AG10803 (cell line): ENCODE data around the gene OLFM2.
"Not testable (repeated sequence)": the region's sequence is repeated elsewhere in the genome, so short reads cannot be mapped to it uniquely, and the experiment has no call there.

Source experiments
- DNase-seq: peaks from one replicate; pipeline ENCODE4 v3.0.0; 2010; ENCODE audit warnings: low read depth
- H3K4me3 ChIP-seq: 2 replicates; pipeline ENCODE4 v1.5.1; 2011; ENCODE audit warnings: mild to moderate bottlenecking, low read length, control low read depth
- TF ChIP-seq, protein P1 (sequence below): conservative IDR thresholded peaks from 2 replicates; pipeline ENCODE4 v1.5.1; 2011; ENCODE audit warnings: mild to moderate bottlenecking, low read length, control low read depth, inconsistent platforms

OLFM2 gene

DNA sequence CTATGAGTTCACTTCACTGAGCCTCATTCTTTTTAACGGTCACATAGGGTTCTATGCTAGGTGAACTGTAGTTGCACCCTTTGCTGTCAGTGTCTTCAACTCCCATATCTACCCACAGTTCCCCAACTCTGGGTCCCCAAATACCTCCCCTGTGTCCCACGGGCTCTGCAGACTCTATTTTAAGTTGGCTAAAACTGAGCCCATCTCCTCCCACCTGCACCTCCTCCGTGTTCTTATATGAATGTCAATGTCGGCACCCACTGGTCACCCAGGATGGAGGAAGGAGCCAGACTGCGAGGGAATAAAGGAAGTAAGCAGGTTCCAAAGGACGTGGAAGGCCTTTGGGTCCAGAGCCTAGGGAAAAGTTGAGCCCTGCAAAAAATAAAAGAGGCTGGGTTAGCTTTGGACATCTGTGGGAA is 102.0 kb downstream of the OLFM2 start:
- H3K4me3 ChIP-seq = peak overlapping the region; percentile 84; the same call in 1 of the 2 replicates
- TF ChIP-seq, protein P1, sequence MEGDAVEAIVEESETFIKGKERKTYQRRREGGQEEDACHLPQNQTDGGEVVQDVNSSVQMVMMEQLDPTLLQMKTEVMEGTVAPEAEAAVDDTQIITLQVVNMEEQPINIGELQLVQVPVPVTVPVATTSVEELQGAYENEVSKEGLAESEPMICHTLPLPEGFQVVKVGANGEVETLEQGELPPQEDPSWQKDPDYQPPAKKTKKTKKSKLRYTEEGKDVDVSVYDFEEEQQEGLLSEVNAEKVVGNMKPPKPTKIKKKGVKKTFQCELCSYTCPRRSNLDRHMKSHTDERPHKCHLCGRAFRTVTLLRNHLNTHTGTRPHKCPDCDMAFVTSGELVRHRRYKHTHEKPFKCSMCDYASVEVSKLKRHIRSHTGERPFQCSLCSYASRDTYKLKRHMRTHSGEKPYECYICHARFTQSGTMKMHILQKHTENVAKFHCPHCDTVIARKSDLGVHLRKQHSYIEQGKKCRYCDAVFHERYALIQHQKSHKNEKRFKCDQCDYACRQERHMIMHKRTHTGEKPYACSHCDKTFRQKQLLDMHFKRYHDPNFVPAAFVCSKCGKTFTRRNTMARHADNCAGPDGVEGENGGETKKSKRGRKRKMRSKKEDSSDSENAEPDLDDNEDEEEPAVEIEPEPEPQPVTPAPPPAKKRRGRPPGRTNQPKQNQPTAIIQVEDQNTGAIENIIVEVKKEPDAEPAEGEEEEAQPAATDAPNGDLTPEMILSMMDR = no peak

GRCh38 chr19:9828551-9829063 is 107.7 kb downstream of the OLFM2 start:
- peak overlapping the region; percentile 95 for H3K4me3 ChIP-seq
- TF ChIP-seq, protein P1 = no peak
- DNase-seq = no peak

More for the DNA sequence above, 102.0 kb downstream of the OLFM2 start:
- no peak for DNase-seq

GRCh38 chr19:9827289-9828238 is 108.8 kb downstream of the OLFM2 start, which contains the start of gene UBL5:
TSS of gene UBL5 (plus strand) at chr19:9827918. CDS start at chr19:9828338, 420 bp downstream.
- TF ChIP-seq, protein P1 = no peak
- H3K4me3 ChIP-seq = peak within 1 kb of the TSS; percentile 95
- peak; percentile 76 for DNase-seq

DNA sequence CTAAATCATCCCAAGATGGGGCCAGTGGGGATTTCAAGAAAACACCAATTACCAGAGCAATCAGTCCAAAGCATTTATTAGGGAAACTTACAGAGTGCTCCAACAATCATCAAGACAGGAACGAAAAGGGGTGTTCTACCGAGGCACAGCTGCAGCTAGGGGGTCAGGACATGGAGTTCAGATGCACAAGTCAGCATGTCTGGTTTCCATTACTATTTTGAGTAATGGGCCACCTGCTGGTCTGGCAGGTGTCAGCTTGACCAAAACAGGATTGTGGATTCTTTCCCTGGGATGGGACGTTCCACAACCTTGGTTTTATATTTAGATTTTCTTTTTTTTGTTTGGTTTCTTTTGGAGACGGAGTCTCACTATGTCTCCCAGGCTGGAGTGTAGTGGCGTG is 112.5 kb downstream of the OLFM2 start:
- TF ChIP-seq, protein P1 = no peak
- H3K4me3 ChIP-seq = no peak overlapping the region
- DNase-seq = no peak

DNA sequence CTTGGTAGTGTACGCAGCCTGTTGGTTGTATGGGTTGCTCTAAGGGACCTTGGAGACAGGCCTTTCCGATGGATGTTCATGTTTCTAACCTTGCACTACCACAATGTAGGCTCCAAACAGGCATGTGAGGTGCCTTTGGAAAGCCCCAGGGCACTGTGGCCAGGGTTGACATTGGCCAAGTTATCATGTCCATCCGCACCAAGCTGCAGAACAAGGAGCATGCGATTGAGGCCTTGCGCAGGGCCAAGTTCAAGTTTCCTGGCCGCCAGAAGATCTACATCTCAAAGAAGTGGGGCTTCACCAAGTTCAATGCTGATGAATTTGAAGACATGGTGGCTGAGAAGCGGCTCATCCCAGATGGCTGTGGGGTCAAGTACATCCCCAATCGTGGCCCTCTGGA is 116.3 kb downstream of the OLFM2 start:
- peak overlapping the region; percentile 52 for H3K4me3 ChIP-seq
- not testable (repeated sequence) for DNase-seq

GRCh38 chr19:9819596-9819909 is 116.8 kb downstream of the OLFM2 start:
- peak overlapping the region; percentile 52 for H3K4me3 ChIP-seq
- TF ChIP-seq, protein P1 = no peak
- DNase-seq = no peak

- H3K4me3 ChIP-seq = peak within 1 kb of the TSS; percentile 97
- TF ChIP-seq, protein P1 = no peak
- peak; percentile 99 for DNase-seq
Measured at GRCh38 chr19:9818734-9819595, 117.3 kb downstream of the OLFM2 start, which contains the start of gene FBXL12. TSS of gene FBXL12 (minus strand) at chr19:9819079. CDS start at chr19:9818813, 266 bp downstream.
